IPS-15b (cell line): Measurements from ENCODE around the gene IFI27.

Experiments
- H3K27me3 ChIP-seq: one replicate; pipeline ENCODE4 v1.6.1; 2013; ENCODE audit warnings: low read length; ENCODE audit not compliant: control insufficient read depth, insufficient read depth
- H3K36me3 ChIP-seq: one replicate; pipeline ENCODE4 v1.6.1; 2013; ENCODE audit warnings: low read length; ENCODE audit not compliant: control insufficient read depth, insufficient read depth
- H3K4me1 ChIP-seq: one replicate; pipeline ENCODE4 v1.6.1; 2013; ENCODE audit warnings: mild to moderate bottlenecking, low read length; ENCODE audit not compliant: control insufficient read depth, insufficient read depth
- H3K4me3 ChIP-seq: one replicate; pipeline ENCODE4 v1.5.1; 2013; ENCODE audit warnings: low read depth, low read length
- H3K9ac ChIP-seq: one replicate; pipeline ENCODE4 v1.6.1; 2013; ENCODE audit warnings: low read depth, mild to moderate bottlenecking, low read length
- H3K9me3 ChIP-seq: one replicate; pipeline ENCODE4 v1.6.1; 2013; ENCODE audit warnings: mild to moderate bottlenecking, low read length; ENCODE audit not compliant: control insufficient read depth, insufficient read depth

Gene IFI27

GRCh38 chr14:94163796-94164195 is 53.3 kb downstream of the IFI27 start:
- Histone ChIP-seq H3K4me3 (no peak overlapping the region), H3K27me3 (peaks cover 16% of the 10 kb centered on the region), H3K9ac (no peak overlapping the region), H3K9me3 (no peaks in the 10 kb centered on the region), H3K36me3 (no peaks in the 10 kb centered on the region), H3K4me1 (peaks cover 11% of the 10 kb centered on the region)

- H3K4me1 ChIP-seq, result peaks cover 11% of the 10 kb centered on the region
- no peaks in the 10 kb centered on the region for H3K36me3 ChIP-seq
- H3K27me3 ChIP-seq, result peaks cover 16% of the 10 kb centered on the region
- peak overlapping the region; percentile 55 for H3K4me3 ChIP-seq
- no peaks in the 10 kb centered on the region for H3K9me3 ChIP-seq
- no peak overlapping the region for H3K9ac ChIP-seq
These were observed 54.3 kb downstream of the IFI27 start for GRCh38 chr14:94164685-94165431.

- no peak overlapping the region for H3K9ac ChIP-seq
- H3K36me3 ChIP-seq, result no peaks in the 10 kb centered on the region
- peak overlapping the region; percentile 27 for H3K4me3 ChIP-seq
- peaks cover 11% of the 10 kb centered on the region for H3K4me1 ChIP-seq
- H3K27me3 ChIP-seq, result peaks cover 16% of the 10 kb centered on the region
- no peaks in the 10 kb centered on the region for H3K9me3 ChIP-seq
These were observed 55.2 kb downstream of the IFI27 start for GRCh38 chr14:94165744-94166143.
